GF-D8 (cell line): ENCODE measurements around the gene UVSSA.

ENCODE experiments used
- DNase-seq: peaks from one replicate; lab custom pipeline; 2025; lab: John Stamatoyannopoulos, UW

Gene UVSSA

DNA sequence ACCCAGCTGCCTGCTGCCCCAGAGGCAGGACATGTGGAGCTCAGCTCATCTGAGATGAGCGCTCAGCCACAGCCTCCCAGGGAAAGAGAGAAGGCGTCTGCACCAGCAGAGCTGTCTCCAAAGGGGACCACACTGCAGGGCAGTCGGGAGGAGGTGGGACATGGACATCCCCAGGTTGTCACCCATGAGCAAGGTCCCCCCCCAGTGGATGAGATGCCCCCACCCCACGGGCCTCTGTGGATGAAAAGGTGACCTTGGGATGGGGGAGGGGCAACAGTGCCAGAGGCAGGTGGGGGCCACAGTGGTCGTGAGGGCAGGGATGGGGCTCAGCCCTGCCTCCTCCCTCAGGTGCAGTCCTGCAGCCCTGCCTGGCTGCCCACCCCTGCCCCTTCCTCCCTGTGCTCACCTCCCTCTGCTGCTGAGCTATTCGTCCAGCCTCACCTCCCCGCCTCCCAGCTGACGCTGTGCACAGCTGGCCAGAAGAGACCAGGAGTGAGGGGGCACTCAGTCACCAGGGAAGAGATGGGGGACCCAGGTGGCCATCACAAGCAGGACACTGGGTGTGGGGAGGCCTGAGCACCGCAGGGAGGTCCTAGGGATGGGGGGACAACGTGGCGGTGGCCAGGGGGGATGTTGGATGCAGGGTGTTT lies 49.9 kb downstream of the UVSSA start:
- DNase-seq, result no peak

DNA sequence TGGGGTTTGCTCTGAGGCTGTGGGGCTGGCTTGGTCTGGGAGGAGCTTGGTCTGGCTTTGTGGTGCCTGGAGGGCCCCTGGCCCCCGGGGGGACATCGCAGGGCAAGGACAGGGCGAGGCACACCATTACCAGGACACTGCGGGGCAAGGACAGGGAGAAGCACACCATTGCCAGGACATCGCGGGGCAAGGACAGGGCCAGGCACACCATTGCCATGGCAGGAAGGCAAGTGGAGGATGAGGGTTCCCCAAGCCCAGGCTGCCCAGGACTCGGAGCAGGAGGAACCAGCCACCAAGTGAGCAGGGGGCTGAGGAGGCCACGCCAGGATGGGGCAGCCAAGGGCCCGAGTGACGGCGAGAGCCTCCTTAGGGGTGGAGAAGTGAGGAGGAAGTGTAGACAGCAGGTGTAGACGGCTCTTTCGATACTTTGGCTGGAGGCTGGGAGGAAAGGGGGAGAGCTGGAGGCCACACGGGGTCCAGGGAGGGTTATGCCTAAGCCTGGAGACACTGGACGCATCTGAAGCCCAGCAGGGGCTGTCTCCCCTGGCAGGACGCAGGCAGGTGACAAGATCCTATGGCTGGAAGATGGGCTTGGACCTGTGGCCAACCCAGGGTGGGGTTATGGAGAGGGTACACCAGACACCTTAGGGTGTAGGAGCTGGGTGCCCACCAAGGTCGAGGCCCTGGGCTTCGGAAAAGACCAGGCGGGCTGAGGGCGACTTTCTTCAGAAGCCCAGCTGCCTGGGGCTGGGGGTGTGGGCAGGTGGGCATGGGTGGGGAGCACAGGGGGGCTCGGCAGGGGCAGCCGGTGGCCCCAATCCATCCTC lies 51.9 kb downstream of the UVSSA start:
- no peak for DNase-seq

DNA sequence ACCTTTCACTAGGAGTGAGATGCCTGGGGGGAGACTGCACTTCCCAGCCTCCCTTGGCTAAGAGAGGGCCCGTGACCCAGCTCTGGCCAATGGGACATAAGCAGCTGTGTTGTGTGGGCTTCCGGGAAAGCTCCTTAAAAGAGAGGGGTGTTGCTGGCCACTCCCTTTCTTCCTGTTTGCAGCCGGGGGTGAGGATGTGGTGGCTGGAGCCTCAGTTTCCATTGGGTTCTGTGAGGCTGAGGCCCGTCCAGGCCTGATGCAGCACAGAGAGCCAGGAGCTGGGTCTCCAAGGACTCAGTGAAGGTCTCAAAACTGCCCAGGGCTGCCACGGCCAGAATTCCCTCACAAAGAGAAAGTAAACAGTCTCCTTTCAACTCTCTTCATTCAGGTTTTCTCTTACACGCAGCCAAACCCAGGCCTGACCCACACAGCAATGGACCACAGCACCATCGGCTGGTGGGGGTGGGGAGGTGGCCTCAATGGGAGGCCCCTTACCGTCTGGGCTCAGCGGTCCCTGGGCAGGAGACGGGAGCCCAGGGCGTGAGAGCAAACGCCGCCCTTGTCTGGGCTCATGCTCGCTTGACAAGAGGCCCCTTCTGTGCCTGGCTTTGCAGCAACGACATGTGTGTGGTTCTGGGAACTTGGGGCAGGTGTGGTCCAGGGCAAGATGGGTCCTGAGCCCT lies 52.6 kb downstream of the UVSSA start:
- no peak for DNase-seq

DNA sequence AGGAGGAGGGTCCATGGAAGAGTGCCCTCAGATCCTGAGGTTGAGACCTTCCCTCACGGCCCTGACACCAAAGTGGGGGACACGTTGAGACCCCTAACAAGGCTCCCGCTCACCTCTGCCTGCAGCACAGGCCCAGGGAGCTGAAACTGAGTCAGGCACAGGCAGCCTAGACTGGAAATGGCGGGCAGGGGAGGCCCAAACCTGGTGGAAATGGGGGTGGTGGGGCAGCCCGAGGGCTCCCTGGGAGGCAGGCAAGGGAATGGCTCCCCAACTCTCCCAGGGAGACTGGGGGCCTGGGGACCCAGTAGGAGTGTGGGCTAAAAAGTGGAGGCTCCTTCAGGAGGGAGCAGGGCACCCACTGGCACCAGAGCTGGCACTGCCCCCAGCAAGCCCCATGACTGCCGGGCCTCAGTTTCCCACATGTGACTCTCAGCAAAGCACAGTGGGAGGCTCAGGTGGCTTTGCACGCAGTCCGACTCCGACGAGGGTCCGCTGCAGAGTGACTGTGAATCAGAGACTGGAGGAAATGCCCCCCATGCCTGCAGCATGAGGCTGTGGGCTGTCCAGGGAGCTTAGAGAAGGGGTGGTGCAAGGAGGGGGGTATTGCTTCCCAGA lies 53.3 kb downstream of the UVSSA start:
- no peak for DNase-seq

DNA sequence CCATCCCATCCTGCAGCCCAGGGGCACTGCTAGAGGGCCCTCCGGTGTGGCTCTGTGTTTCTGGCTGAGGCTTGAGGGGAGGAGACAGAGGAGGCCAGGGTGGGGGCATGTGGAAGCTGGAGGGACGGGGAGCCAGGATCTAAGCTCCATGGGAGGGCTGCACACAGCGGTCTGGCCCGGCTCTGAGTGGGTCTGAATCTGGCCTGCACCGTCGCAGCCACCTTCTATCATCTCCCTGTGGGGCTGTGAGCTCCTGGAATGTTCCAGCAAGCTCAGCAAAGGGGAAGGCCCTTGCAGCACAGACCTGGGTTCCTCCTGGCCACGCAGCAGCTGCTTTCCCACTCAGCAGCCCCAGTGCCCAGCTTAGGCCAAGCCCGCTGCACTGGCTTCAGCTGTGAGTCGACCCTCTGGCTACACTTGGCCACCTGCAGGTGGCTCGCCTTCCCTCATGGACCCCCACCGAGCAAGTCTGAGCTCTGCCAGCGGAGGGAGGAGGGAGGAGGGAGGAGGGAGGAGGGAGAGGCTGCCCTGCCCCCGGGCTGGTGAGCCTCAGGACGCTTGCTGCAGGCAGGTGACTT lies 53.9 kb downstream of the UVSSA start:
- DNase-seq, result no peak

DNA sequence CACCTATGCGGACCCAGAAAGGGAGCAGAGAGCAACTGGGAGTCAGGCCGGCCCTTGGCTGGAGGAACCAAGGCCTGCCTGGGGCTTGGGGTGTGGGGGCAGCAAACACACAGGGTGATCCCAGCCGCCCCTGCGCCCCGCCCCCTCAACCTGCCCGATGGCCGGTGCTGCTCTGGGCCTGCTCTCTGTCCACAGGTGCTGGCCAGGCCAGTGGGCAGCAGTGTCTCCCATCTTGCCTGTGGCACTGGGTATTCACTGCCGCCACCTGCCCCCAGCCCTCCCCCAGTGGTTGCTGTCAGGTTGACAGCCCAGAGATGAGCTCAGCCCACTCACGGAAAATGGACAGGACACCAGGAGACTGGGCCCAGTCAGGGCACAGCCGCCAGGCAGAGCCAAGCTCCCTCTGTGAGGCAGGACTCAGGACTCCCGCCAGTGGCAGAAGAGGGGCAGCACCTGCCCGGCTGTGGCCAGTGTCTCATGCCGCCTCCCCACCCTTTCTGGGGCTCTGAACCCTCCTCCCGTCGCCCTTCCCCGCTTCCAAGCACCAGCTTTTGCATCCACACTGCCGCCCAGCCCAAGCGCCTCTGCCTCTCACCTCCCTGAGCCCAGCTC lies 54.5 kb downstream of the UVSSA start:
- DNase-seq, result no peak

DNA sequence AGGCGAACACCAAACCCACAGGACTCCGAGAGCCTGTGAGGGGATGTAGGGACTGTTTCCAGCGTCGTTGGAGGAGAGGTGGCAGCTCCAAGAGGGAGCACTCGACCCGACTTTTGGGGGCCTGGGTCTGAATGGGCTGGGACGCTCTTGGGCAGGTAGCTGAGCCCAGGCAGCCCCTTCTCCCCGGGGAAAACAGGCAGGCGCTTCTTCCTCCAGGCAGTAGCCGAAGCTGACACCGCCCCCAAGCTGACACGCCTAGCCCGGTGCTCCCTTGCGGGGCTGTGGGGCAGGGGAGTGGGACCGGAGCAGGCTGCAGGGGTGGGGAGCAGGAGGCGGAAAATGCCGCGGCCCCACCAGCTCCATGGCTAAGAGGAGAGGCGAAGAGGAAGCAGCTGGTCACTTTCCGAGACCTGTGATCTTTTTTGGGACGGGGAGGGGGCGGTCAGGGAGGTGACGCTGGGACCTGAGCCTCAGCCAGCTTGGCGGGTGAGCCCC lies 55.1 kb downstream of the UVSSA start:
- no peak for DNase-seq

DNA sequence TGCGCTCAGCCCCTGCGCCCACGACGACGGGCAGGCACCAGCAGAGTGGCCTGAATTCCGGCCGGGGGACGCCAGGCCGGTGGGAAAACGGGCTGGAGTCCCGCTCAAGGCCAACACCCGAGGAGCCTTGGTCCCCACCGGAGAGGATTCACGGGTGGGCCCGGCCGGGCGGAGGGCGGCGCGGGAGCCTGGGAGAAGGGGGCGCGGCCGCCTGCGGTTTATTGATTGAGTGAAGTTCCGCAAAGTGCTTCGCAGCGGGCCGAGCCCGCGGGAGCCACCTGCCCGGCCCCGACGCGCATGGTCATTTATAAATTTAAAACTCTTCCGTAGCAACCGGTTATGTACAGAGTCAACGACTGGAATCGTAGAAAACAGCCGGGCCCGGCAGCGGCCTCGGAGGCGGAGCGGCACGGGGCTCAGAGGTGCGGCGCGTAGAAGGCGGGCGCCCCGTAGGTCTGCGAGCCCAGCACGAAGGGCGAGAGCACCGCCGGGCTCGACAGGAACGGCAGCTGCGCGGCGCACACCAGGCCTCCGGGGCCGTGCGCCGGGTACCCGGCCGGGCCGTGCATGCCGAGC lies 55.6 kb downstream of the UVSSA start:
- DNase-seq, result no peak

DNA sequence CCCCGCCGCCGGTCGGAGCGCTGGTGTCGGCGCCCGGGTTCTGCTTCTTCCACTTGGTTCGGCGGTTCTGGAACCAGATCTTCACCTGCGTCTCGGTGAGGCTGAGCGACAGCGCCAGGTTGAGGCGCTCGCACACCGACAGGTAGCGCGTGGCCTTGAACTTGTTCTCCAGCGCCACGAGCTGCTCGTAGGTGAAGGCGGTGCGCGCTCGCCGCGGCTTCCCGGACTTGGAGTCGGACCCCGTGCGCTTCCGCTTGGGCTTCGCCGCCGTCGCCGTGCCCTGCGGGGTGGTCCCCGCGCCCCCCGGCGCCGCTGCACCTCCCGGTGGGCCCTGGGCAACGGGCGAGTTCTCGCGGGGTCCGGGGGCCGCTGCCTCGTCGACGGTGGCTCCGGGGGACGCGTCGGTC lies 56.2 kb downstream of the UVSSA start:
- no peak for DNase-seq

DNA sequence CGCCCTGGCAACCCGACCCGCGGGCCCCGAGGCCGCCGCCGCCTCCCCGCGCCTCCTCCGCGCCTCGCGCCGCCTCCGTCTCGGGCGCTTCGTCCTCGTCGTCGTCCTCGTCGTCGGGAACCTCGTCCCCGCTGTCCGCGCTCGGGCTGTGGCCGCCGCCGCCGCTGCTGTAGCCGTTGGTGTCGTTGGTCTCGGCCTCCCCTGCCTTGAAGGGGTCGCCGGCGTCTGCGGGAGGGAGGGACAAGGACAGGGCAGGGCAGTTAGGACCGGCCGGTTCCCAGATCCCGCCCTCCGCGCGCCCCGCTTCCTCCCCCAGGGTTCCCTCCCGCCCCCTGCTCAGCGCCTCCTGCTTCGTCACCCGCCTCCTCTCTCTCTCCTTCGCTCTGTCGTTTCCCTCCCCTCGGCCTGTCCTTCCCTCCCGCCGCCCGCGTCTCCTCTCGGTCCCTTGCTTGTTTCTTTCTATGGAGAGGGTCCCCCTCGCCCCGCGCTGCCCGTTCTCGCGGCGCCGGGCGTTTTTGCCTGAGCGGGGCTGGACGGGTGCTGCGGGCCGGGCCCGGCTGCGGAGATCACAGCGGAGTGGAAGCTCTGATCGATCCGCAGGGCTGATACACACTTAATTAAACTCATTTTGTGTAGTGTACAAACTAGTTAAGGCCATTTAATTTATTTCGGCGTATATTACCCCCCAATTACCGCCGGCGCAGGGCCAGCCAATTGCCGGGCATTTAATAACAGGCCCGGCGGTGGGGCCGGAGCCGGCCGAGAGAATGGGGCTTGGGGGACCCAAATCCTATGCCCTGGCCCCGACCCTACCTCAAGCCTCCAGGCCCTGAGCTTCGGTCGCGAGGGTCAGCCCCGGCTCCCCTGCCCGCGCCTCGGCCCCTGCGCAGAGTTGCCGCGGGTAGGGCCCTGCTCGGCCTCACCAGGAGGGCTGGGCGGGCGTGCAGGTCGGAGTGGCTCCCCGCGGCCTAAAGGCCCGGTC lies 56.9 kb downstream of the UVSSA start:
- no peak for DNase-seq

DNA sequence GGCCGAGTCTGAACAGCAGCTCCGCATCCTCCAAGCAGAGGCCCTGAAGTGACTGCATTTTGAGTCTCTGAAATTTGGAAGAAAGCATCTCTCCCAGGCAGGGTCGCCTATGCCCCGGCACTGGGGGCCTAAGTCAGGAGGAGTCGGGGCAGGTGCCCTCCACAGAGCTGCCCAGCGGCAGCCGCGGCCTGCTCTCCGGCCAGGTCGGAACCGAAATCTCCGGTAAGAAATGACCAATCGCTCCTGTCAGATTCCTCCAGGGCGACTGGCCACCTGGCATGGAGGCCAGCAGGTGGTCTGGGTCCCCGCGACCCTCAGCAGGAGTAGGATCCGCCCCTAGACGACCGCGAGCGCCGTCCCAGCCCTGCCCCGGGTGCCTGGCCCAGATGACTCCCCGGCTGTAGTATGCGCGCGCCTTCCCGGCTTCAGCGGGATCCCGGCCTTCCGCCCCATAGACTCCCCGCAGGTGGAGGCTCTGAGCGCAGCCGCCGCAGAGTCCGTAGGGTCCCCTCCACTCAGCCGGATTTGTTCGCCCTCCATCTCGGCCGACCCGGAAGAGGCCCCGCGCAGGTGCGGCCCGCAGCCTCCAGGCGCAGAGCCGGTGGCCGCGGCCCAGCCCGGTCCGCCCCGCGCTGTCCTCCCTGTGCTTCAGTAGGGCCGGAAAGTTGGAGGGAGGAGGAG lies 57.7 kb downstream of the UVSSA start:
- DNase-seq, result no peak

DNA sequence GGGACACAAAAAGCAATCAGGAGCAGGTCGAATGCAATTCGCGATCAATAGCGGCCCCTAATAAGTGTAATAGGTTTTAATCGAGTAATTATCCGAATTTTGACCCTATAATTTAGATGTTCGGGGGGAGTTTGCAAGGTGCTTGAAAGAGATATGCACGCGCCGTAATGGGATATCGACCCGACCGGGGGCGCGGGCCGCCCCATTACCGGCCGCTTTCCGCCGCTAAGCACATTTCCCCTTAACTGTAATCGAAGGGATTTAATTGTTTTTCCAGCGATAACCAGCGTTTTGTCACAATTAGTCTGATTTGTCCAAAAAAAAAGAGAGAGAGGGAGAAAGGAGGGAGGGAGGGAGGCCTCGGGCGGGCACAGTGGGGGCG lies 58.2 kb downstream of the UVSSA start:
- DNase-seq, result no peak

DNA sequence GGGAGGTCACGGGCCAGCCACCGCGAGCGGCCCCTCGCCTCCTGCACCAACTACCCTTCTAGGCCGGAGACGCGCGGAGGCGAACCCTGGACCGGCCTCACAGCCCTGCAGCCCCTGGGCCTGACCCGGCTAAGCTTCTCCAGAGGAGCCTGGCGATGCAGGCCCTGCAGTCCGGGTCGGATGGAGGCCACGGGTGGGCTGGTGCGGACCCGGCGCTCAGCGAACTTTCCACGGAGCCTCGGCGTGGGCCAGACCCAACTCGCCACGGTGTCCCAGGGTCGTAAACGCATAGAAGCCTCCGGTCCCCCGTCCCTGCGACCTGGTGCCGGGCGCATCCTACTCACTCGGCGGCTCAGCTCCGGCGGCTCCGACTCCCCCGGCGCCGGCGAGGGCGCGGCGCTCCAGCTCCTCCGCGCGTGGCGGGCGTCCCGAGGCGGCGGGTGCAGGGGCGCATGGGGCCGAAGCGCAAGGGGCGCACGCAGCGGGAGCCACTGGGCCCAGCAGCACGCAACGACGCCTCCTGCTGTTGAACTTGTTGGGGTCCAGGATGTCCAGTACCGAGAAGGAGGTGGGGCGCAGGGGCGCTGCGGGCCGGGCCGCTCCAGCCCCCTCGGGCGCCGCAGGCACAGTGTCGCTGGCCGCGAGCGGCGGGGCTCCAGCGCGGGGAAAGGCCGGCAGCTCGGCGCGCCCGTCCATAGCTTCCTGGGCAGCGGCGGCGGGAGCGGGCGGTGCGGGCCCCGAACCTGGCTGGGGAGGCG lies 58.8 kb downstream of the UVSSA start:
- no peak for DNase-seq

DNA sequence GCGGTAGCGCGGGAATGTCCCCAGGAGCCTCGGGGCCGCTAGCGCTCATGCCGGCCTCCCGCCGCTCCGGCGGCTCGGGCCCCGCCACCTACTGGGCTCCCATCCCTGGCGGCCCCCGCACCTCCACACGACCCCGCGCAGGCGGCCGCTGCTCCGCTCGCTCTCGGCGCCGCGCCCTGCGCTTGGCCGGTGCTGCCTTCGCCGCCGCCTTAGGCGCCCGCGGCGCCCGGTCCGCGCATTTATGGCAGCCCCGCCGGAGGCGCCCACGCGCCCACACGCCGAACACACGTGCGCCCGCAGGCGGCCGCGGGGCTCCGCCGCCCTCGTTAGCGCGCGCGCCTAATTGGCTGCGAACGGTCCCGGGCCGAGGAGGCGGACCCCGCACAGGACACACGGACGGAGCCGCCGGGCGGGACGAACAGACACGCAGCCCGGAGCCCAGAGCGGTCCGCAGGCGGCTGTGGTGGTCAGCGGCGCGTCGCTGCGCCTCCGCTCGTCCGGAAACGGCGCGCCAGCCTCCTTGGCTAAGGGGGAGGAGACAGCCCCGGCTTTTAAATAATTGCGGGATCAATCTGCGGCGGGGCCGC lies 59.5 kb downstream of the UVSSA start, which contains the start of gene NKX1-1:
Gene NKX1-1 (minus strand): TSS at position 49 of the 587 bp plus-strand sequence. CDS start 0 bp downstream, at position 49.
- no peak for DNase-seq

DNA sequence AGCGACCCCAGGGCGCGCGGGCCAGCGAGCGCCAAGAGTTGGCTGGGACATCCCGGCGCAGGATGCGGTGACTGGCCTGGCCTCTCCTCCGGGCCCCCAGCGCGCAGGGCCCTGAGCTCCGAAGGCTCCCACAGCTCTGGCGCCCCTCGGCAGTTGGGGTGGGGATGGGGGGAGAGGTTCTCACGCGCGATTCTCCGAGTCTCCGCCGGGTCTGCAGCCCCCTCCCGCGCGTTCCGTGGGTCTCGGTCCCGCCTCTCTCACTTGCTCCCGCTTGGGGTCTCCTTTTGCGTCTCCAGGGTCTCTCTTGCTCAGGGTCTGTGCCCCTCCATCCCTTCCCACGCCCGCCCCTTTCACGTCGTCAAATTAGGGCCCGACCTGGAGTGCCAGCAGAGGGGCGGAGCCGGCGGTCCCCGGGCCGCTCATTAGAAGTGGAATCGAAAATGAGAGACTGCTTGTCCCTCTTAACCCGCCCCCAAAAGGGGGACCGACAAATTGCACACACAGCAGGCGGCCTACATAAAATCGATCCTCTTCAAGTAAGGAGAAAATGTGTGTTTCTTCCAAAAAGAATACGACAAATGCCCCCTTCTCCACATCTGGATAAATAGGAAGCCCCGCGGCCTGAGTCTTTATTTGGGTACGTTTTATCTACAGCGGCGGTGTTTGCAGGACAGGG lies 60.1 kb downstream of the UVSSA start:
- DNase-seq, result no peak

DNA sequence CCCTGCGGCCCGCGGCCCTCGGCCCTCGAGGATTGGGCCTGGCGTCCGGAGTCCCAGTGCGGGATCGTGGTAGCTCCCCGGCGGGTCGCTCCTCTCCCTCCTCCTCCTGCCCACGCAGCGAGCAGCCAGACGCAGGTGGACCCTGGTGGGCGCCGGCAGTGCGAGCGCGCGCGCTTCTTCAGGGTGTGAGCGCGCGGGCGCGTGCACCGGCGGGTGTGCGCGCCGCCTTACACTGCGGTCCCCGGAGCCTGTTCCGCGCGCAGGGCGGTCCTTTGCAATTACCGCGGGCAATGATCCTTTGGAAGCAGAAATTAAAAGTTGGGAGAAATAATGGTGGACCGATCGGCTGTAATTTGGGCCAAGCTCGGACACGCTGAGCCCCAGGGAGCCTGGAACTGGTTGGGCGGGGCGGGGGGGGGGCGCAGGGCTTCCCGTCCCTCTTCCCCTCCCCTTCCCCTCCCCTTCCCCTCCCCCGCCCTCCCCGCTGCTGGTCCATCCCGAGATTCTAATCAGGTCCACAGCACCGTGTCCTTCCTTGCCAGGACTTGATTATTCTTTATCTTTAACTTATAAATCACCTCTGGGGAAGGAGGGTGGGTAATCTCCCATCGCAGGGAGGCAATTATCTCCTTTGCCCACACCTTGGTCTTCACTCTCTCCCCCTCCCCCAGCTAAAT lies 60.8 kb downstream of the UVSSA start:
- no peak for DNase-seq

DNA sequence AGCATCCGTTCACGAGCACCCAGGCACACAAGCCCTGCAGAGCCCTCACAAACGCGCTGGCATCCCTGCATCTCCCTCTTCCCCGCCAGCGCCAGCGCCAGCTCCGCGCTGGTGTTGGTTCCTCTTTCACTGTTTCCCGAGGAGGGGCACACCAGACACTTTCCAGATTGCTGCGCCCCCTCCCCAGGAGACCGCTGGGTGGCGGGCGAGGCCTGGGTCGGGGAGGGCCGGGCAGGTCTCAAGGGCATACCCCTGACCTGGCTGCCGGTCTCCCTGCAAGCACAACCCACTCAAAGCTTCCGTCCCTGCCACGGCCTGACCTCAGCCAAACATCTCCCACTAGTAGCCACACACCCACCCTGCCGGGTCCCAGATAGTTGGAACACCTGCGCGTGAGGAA lies 61.4 kb downstream of the UVSSA start:
- no peak for DNase-seq
